Dermis microvascular lymphatic vessel endothelial cell (primary cell): ENCODE results near the gene VEZF1. TPM values are rescaled to one million over a fixed set of nuclear protein-coding genes. Genes with fewer than 3 reads are reported as not detected.

Experiments used
- DNase-seq, 2 donors: peaks; one replicate each; pipeline versions ENCODE4 v3.0.0 to v3.0.0-alpha.2; 2010; ENCODE audit warnings: low read depth in 2 of 2
- total RNA-seq: library from RNA; depleted of rRNA; stranded (reverse); fragments of >200 nt; gene quantifications from 2 replicates; pipeline ENCODE4 v1.2.1, GENCODE V29; 2014

Gene VEZF1
- total RNA-seq, 1 donor from 2014 or later = 22.9 TPM

GRCh38 chr17:57999496-58000017 lies 11.5 kb upstream of the VEZF1 start:
- peak; percentile 72 to 77 for DNase-seq

GRCh38 chr17:57999010-57999495 lies 11.0 kb upstream of the VEZF1 start:
- no peak for DNase-seq

DNA sequence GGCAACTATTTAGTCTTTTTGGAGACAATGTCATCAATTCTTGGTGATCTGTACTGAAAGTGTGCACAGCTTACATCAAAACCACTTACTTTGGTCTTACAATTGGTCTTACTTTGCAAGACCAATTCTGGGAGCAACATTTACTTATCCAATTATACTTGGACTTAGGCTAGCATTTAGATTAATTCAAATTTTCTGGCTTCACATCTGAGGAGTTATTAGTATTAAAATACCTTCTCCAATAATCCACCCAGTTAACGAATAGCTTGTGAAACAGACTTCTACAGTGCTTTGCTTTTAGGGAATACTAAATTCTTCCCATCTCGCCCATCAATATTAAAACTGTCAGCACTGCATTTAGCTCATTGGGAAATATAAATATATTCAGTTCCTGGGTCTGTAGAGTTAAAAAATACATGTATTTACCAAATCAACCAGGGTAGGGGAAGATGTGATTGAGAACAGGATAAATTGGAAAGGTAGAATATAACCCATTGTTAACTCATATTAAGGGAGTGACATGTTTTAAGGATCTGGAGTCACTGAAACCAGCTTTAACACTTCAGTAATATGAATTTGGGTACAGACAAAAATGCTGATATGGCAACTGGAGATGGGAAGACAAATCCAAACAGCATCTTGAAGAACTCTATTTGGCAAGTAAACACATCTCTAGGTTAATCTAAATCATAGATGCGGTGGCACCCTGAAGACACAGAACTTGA lies 9.2 kb upstream of the VEZF1 start:
- DNase-seq = no peak

DNA sequence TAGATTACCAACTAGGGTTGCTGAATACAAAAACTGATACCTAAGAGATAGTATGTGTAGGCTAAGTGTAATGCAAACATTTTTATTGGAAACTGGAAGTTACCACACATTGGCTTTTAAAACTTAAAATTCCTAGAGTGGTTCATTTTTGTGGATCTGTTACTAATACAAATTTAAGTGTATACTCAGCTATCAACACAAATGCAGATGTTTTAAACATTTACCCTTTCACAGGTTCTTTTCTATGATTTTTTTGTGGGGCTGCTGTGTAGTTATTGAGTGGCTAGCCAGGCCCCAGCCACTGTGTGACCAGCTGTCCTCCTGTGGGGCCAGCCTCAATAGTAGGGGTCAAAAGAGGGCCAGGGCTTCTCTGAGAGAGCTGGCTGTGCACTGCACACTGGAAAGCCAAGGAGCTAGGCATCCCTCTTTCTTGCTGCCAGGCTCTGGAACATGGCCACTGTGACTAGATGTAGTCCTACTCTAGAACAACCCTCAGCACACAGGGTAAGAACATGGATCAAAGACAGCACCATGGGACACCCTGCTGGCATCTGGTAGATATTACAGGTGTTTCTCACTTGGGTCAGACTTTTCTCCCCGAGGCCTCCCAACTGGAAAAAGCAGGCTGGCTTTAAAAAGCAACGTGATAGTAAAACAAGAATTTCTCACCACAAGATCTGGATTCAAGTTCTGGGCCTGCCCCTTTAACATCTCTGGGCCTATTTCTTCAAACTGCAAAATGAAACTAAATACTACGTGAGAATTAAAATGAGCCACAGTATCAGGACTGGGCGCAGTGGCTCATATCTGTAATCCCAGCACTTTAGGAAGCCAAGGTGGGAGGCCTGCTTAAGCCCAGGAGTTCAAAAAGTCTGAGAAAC lies 7.3 kb upstream of the VEZF1 start:
- DNase-seq = peak; percentile 70 to 83

- no peak for DNase-seq
Observed at GRCh38 chr17:57994436-57994835, 6.4 kb upstream of the VEZF1 start.

DNA sequence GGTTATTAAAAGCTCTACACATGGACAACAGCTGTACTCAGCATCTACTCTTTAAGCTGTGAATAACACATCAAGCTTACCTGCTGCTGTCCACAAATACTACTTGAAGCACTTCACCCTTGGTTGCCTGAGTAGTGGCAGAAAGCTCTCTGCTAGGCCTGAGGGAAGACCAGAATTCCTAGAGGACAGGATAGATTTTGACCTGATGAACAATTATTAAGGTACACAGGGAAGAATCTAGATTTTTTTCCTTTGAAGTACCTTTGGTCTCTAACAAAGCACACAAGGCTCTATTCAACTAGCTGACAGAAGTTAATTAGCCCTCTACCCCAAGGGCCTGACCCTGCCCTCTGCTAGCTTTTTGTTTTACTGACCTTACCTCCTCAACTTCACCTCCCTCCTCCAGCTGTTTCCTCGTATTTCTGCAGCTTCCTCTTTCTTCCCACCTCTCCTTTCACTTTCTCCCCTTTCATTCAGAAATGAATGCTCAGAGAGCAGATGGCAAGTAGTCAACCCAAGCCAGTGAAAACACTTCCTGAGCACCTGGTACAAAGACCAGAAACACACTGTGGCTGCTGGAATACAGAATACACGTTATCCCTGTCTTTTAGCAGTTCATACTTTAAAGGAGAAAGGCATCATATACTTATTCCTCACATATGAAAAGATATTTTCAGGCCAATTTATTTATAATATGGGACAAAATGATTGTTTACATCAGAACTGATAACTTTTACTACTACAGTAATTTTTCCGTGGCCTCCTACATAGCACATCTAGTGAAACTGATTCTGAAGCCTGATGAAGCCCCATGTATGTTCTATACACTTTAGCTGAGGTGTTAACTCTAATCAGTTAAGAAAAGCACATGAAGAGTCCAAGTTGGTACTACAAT lies 5.7 kb upstream of the VEZF1 start:
- DNase-seq = peak in 1 of 2 donors; percentile 67

DNA sequence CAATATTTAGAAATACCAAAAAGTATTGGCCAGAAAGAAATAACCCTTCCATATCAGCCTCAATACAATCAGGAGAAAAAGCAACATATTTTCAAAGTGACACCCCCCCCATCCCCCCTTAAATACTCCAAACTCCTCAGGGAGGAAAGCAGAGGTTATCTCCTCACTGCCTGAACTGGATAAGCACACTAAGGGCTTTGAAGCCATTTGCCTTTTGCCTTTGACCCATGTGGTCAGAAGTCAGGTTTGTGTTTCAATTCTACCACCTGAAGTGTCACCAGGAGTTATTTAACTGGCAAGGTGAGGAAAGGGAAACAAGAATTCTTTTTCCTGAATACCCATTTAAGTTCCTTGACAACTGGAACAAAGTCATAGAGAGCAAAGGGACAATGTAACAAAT lies 3.5 kb upstream of the VEZF1 start:
- no peak for DNase-seq

DNA sequence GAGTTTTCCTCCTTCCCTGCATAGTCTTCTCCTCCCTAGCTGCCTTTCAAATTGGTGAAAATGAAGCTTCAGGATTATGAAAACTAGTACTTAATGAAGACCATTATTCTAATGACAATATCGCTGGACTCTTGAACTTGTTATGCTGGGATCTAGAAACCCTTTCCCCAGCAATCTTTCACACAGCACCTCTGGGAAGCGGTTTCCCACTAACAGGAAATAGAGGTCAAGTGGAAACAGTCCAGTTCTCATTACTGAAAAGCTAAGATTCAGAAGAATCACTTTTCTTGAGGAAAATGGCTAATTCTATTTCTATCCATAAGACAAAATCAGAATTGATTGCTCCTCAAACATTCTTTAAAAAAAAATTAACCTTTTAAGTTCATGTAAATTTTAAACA lies 2.0 kb upstream of the VEZF1 start:
- DNase-seq = no peak

DNA sequence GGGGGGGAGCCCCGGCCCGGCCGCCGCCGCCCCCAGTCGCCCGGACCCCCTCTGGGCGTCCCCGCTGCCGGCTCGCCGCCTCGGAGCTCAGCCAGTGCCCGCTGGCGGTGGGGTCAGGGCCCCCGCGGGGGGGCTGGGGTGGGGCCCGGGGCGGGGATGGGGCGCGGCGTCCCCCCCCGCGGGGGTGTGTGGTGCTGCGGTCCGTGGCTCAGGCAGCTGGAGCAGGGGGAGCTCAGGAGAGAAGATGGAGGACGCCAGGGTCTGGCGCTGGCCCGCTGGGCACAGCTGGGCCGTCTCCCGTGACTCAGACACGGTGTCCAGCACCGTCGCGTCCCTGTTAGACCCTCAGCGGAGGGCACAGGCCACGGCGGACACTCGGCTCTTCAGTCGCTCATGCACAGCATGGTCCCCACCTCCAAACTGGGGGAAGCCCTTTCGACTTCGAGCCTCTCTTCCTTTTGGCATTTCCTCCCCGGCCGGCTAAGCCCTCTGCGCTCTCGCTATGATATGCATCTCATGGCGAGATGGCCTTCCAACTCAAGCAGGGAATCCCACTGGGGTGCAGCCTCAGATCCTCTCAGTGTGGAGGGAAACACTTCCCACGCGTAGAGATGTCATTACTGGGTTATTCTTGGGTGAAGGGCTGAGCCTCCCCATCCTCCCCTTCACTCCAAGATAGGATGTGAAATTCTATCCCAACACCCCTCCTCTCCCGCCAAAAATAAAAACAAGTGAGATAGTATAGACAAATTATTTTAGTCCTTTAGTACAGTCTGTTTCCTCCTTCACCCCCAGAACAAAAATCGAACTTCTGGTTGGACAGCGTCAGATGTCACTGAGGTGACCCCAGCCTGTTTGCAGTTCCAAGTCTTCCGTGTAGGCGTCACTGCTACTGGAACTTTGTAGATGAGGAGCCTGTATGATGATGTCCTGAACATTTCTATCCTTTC lies 522 bp upstream of the VEZF1 start:
- DNase-seq = peak in 1 of 2 donors; percentile 70

DNA sequence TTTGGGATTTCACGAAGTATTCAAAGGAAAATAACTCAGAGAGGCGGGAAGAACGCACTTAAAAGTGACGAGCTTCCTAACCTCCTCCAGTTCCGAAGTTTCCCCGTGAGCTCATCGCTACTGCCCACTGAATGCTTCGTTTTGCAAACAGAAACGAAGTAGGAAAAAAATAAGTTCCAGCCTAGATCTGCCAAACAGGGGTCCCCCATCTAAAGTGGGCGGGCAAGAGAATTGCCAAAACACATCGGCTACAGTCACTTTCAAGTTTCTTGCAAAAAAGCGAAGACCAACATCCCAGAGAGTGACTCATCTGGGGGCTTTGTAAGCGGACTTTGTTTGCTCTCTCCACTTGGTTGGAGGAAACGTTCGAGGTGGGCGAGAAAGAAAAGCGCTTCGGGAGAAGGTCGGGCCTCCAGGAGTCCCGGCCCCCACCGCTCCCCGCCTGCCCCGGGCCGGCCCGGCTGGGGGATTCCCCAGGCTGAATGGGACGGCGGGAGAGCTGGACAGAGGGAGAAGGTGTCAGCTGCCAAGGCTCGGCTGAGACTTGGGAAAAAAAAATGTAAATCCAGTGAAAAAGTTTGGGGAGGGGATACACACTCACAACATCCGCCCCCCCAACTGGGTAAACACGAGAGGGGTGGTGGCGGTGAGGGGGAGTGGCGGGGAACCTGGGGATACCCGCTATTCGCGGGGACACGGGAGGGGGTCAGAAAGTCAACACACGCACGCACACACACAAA lies 1.0 kb downstream of the VEZF1 start:
- peak in 1 of 2 donors; percentile 83 for DNase-seq

DNA sequence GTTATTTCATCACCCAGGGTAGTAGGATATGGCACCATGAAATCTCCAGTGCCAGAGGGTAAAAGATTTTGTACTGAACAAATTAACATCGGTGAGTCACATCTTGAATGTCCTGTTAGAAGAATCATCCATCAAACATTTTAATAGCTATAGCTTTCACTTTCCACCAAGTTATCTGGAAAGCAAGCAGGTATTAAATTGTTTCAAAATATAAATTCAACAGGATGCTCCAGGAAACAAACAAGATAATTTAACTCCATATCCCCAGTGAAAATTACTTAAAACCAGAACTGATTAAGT lies 2.4 kb downstream of the VEZF1 start:
- peak in 1 of 2 donors; percentile 41 for DNase-seq

DNA sequence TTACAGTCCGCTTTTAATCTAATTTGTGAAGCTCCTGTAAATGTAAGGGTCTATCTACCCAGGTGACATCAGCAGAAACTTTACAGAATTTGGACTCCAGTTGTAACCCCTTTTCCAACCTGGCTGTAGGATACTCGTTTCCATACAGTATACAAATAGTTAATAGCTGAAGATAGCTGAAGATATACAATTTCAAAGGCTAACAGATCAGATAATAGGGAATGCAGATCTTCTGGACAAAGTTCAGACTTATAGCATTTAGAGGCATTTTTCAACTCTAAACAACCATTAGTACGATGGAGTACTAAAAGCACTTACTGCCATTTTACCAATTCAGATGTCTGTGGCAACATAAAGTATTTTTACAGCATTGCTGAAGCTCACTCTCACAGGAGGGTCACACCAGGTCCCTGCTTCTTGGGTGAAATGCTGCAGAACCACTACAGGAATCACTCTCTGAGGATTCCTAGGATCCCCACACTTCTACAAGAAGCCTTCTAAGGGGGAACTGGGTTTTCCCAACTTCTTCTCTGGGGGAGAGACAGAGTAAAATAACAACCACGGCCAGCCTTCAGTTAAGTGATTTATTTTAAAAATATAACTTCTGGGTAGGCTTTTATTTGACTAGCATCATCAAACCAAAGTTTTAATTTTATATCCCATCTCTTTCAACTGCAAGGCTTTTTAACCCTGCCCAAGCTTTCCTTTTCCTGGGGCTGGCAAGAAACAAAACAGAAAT lies 2.9 kb downstream of the VEZF1 start:
- no peak for DNase-seq

DNA sequence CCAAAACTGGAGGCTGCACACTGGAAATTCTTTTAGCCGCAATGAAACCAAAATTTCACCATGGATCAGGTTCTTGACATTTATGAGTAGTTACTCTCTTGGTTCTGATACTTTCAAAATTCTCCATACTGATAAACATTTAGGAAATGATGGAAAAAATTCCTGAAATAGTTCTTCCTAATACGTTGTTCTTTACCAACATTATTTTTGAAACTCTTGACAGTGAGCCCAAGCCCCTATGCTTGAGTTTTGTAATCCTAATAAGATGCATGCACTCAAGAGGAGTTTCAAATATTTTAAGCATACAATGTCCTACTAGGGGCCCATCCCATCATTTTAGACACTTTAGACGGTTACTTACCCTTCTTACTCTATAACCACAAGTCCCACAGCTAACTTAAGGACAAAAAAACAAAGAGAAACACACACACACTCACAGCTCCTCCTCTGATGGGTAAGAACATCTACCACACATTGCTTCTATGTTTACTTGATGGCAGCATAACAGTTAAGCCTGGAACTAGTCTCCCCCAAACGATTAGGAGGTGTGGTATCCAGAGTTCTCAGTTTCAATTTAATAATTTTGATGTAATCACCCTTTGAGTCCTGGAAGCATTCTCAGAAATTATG lies 3.7 kb downstream of the VEZF1 start:
- no peak for DNase-seq

DNA sequence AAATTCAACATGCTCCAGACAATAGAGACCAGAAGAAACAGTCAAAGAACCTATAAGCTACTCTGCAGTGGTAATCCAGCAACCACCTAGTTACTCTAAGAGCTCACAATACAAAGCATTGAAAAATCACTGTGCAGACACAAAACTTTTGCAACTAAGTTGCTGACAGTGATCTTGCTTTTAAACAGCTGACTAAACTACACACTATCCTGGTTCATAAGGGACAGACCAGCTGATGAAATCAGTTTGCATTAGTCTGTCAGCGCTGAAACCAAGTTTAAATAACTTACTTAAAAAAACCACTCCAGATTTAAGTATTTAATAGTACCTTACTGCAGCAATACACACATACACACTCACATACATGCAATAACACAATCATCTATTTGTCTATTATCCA lies 4.6 kb downstream of the VEZF1 start:
- no peak for DNase-seq

DNA sequence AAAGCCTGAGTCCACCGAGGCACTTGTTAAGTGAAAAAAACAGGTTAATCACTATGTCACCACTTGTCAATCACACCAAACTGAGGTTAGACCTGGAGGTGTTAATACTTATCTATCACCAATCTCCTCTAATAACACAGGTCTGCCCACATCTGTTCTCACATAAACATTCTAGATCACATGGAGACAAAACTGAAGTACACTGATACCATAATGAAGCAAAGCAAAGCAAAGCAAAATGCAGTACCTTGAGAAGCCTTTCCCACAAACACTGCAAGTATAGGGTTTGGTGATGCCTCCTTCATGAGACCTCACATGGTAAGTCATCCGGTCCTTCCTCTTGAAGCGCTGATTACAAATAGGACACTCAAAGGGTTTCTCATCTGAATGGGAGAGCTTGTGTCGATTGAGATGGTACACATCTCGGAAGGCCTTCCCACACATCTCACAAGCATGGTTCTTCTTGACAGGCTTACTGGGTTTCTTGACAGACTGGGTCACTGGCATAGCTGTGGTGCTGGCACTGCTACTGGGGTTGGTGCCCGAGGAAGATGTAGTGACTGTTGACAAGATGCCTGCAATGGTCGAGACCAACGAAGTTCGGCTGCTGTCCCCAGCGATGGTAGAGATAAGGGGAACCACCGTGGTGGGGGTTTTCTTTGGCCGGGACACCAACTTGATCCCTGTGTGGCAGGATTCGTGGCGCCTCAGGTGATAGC lies 5.4 kb downstream of the VEZF1 start:
- no peak for DNase-seq

DNA sequence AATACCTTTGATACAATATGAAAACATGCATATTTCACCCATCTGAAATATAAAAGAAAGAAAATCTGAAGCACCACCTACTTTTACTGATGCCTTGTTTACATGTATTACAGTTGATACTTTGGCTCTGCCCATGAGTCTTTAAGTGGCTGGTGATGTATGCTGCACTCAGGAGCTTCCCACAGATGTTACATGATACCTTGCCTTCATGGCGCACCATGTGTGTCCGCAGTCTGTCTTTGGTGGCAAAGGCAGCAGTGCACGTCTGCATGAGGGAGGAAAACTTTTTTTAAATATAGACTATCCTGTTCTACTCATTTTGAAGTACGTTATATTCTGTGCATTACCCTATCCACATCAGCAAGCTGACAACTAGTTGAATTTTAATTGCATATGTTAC lies 7.5 kb downstream of the VEZF1 start:
- DNase-seq = no peak

- no peak for DNase-seq
Observed at GRCh38 chr17:57979076-57979475, 9.0 kb downstream of the VEZF1 start.

- no peak for DNase-seq
Observed at GRCh38 chr17:57976594-57976993, 11.5 kb downstream of the VEZF1 start.
